SK-N-SH (cell line): Measurements from ENCODE around the gene SIGLEC6.

Source experiments
- PBX3 ChIP-seq: IDR thresholded peaks from 2 replicates; pipeline ENCODE4; 2012
- TAF1 ChIP-seq: IDR thresholded peaks from 2 replicates; pipeline ENCODE4 v1.6.1; 2012; ENCODE audit warnings: low read depth, mild to moderate bottlenecking, low read length, moderate library complexity, borderline replicate concordance

- no peak for TF ChIP-seq PBX3
- no peak for TF ChIP-seq TAF1
These were observed 36.1 kb upstream of the SIGLEC6 start for GRCh38 chr19:51567583-51567982.
